H1 (cell line): ENCODE data around the gene PLA2G15. TPM values are rescaled to one million over a fixed set of nuclear protein-coding genes. Genes with fewer than 3 reads are reported as not detected.

ENCODE experiments used
- CTCF ChIA-PET: fragments of 300-600 bp; sonication (Branson Sonifier 250); formaldehyde crosslinking; loops from one replicate; lab custom pipeline; 2021; ENCODE audit not compliant: partially characterized antibody; lab: Charles Lee
- POLR2A ChIA-PET: fragments of 300-600 bp; sonication (Branson Sonifier 250); formaldehyde crosslinking; loops from one replicate; lab custom pipeline; 2021; ENCODE audit warnings: inconsistent platforms; ENCODE audit not compliant: partially characterized antibody; lab: Charles Lee
- DNase-seq, 2 experiments: peaks; one replicate each; pipeline versions ENCODE4 v3.0.0 to v3.0.0-alpha.2; 2010 to 2022; ENCODE audit warnings: low spot score in 2 of 2, low read depth in 1 of 2, mixed read lengths in 1 of 2
- FAIRE-seq: peaks from 2 replicates; lab custom pipeline; 2011; peaks lifted over from hg19 to GRCh38; lab: Jason Lieb, UNC
- H2AFZ ChIP-seq: 2 replicates; pipeline ENCODE4 v1.8.1; 2012; ENCODE audit warnings: low read length, inconsistent platforms
- H2AK5ac ChIP-seq: 2 replicates; pipeline ENCODE4 v1.6.1; 2013; ENCODE audit warnings: low read depth, low read length
- H2BK120ac ChIP-seq: replicated peaks from 2 replicates; pipeline ENCODE3; 2013; ENCODE audit warnings: low read depth, low read length, inconsistent platforms
- H2BK12ac ChIP-seq: 2 replicates; pipeline ENCODE4 v1.6.1; 2013; ENCODE audit warnings: low read depth, low read length
- H2BK15ac ChIP-seq: 2 replicates; pipeline ENCODE4 v1.6.1; 2013; ENCODE audit warnings: low read length
- H2BK20ac ChIP-seq: 2 replicates; pipeline ENCODE4 v1.6.1; 2013; ENCODE audit warnings: low read length
- H2BK5ac ChIP-seq: 2 replicates; pipeline ENCODE4 v1.6.1; 2013; ENCODE audit warnings: low read depth, low read length
- H3K14ac ChIP-seq: 2 replicates; pipeline ENCODE4 v1.6.1; 2013; ENCODE audit warnings: inconsistent platforms; ENCODE audit not compliant: insufficient read length
- H3K18ac ChIP-seq: 2 replicates; pipeline ENCODE4 v1.6.1; 2013; ENCODE audit warnings: low read length; ENCODE audit errors: extremely low read depth
- H3K23ac ChIP-seq: 2 replicates; pipeline ENCODE4 v1.6.1; 2013; ENCODE audit warnings: inconsistent platforms; ENCODE audit not compliant: insufficient read length
- H3K23me2 ChIP-seq: 2 replicates; pipeline ENCODE4 v1.6.1; 2013; ENCODE audit warnings: low read depth, low read length
- H3K27ac ChIP-seq: 2 replicates; pipeline ENCODE4 v1.6.1; 2011; ENCODE audit warnings: low read depth, low read length, inconsistent platforms
- H3K27me3 ChIP-seq, 4 experiments: replicated peaks in 1 of 4; 1 replicate in 1 of 4; 2 replicates in 3 of 4; pipeline versions ENCODE4 v1.6.1 to v1.8.1; 2011 to 2013; ENCODE audit warnings: low read length in 3 of 4, mild to moderate bottlenecking in 3 of 4, inconsistent platforms in 2 of 4, mixed read lengths in 2 of 4, moderate library complexity in 1 of 4; ENCODE audit not compliant: control insufficient read depth in 3 of 4, insufficient read depth in 3 of 4; ENCODE audit errors: extremely low read depth in 1 of 4
- H3K36me3 ChIP-seq, 4 experiments: 2 replicates each; pipeline versions ENCODE4 v1.6.1 to v1.8.1; 2011 to 2013; ENCODE audit warnings: mild to moderate bottlenecking in 4 of 4, low read length in 3 of 4, moderate library complexity in 2 of 4, control low read depth in 1 of 4, inconsistent platforms in 1 of 4; ENCODE audit not compliant: insufficient read depth in 4 of 4, control insufficient read depth in 2 of 4
- H3K4ac ChIP-seq: replicated peaks from 2 replicates; pipeline ENCODE3; 2013; ENCODE audit warnings: low read length, low read depth, mixed read lengths, inconsistent platforms; ENCODE audit not compliant: insufficient read length
- H3K4me1 ChIP-seq, 4 experiments: replicated peaks in 1 of 4; 1 replicate in 1 of 4; 2 replicates in 3 of 4; pipeline versions ENCODE4 v1.6.1 to v1.8.1; 2011 to 2013; ENCODE audit warnings: low read length in 3 of 4, inconsistent platforms in 2 of 4, mixed read lengths in 1 of 4; ENCODE audit not compliant: insufficient read depth in 4 of 4, control insufficient read depth in 3 of 4
- H3K4me2 ChIP-seq, 2 experiments: 2 replicates each; pipeline versions ENCODE4 v1.6.1 to v1.8.1; 2011 to 2013; ENCODE audit warnings: low read depth in 2 of 2, low read length in 2 of 2, control low read depth in 1 of 2, inconsistent platforms in 1 of 2, mild to moderate bottlenecking in 1 of 2; ENCODE audit not compliant: insufficient read depth in 1 of 2
- H3K4me3 ChIP-seq, 4 experiments: fragments of 200-600, 300-600 bp in 1 of 4; sonication (generic), shearing (Covaris generic), sonication (Bioruptor Twin) in 1 of 4; 2 replicates each; pipeline versions ENCODE4 v1.5.1 to v1.8.1; 2011 to 2016; ENCODE audit warnings: low read length in 4 of 4, low read depth in 3 of 4, control low read depth in 2 of 4, inconsistent platforms in 2 of 4, mild to moderate bottlenecking in 2 of 4, mixed read lengths in 1 of 4, moderate library complexity in 1 of 4; ENCODE audit not compliant: insufficient read depth in 2 of 4; ENCODE audit errors: extremely low read depth in 1 of 4
- H3K56ac ChIP-seq: replicated peaks from 2 replicates; pipeline ENCODE3; 2013; ENCODE audit warnings: low read depth, mild to moderate bottlenecking, mixed read lengths, low read length, inconsistent platforms; ENCODE audit not compliant: insufficient read length
- H3K79me1 ChIP-seq: 2 replicates; pipeline ENCODE4 v1.6.1; 2013; ENCODE audit warnings: low read depth, low read length, control low read depth
- H3K79me2 ChIP-seq, 2 experiments: 2 replicates each; pipeline versions ENCODE4 v1.6.1 to v1.8.1; 2012 to 2013; ENCODE audit warnings: low read length in 2 of 2, mild to moderate bottlenecking in 2 of 2, inconsistent platforms in 1 of 2; ENCODE audit not compliant: insufficient read depth in 2 of 2, control insufficient read depth in 1 of 2
- H3K9ac ChIP-seq, 4 experiments: replicated peaks in 1 of 4; 1 replicate in 1 of 4; 2 replicates in 3 of 4; pipeline versions ENCODE4 v1.6.1 to v1.8.1; 2011 to 2013; ENCODE audit warnings: low read depth in 3 of 4, low read length in 3 of 4, control low read depth in 2 of 4, mild to moderate bottlenecking in 2 of 4, moderate library complexity in 2 of 4, inconsistent platforms in 1 of 4; ENCODE audit errors: extremely low read depth in 1 of 4
- H3K9me3 ChIP-seq, 2 experiments: 2 replicates each; pipeline versions ENCODE4 v1.6.1 to v1.8.1; 2012 to 2013; ENCODE audit warnings: mild to moderate bottlenecking in 2 of 2, moderate library complexity in 2 of 2, control low read depth in 1 of 2, inconsistent platforms in 1 of 2, low read depth in 1 of 2, low read length in 1 of 2, mixed read lengths in 1 of 2; ENCODE audit not compliant: insufficient read depth in 2 of 2
- H4K20me1 ChIP-seq, 2 experiments: replicated peaks in 1 of 2; 2 replicates each; pipeline versions ENCODE3 to v1.8.1; 2011 to 2013; ENCODE audit warnings: inconsistent platforms in 2 of 2, low read length in 2 of 2, mild to moderate bottlenecking in 1 of 2; ENCODE audit not compliant: insufficient read depth in 2 of 2, control insufficient read depth in 1 of 2
- H4K5ac ChIP-seq: 2 replicates; pipeline ENCODE4 v1.6.1; 2013; ENCODE audit warnings: low read length, low read depth, mixed read lengths, inconsistent platforms; ENCODE audit not compliant: insufficient read length
- H4K8ac ChIP-seq: 2 replicates; pipeline ENCODE4 v1.8.0; 2013; ENCODE audit warnings: mild to moderate bottlenecking, moderate library complexity, low read length, inconsistent platforms; ENCODE audit not compliant: insufficient read depth; ENCODE audit errors: extremely low read depth
- H4K91ac ChIP-seq: replicated peaks from 2 replicates; pipeline ENCODE3; 2013; ENCODE audit warnings: low read length, mixed read lengths, inconsistent platforms; ENCODE audit not compliant: insufficient read length
- BCL11A ChIP-seq, 2 experiments: IDR thresholded peaks; one replicate each; pipeline ENCODE4 v1.6.1; 2011; ENCODE audit warnings: low read depth in 2 of 2, low read length in 2 of 2, mild to moderate bottlenecking in 2 of 2
- CBX8 ChIP-seq: fragments of 300-800, 300-1000 bp; sonication (generic); IDR thresholded peaks from 2 replicates; pipeline ENCODE4 v1.7.1; 2016; ENCODE audit warnings: low read depth, low read length, borderline replicate concordance
- GTF2F1 ChIP-seq: IDR thresholded peaks from 2 replicates; pipeline ENCODE4 v1.6.1; 2012; ENCODE audit warnings: low read depth, low read length, improper control_type of control experiment, borderline replicate concordance
- HDAC2 ChIP-seq, 2 experiments: fragments of 300-600 bp in 1 of 2; sonication (generic) in 1 of 2; IDR thresholded peaks; 2 replicates each; pipeline ENCODE4 v1.6.1; 2011 to 2012; ENCODE audit warnings: low read depth in 2 of 2, low read length in 2 of 2, mild to moderate bottlenecking in 2 of 2, moderate library complexity in 2 of 2, borderline replicate concordance in 1 of 2, inconsistent platforms in 1 of 2
- POLR2A ChIP-seq, 2 experiments: IDR thresholded peaks; 1 replicate in 1 of 2; 2 replicates in 1 of 2; pipeline ENCODE4 v1.6.1; 2011; ENCODE audit warnings: low read depth in 2 of 2, low read length in 2 of 2, mild to moderate bottlenecking in 2 of 2; ENCODE audit errors: control extremely low read depth in 1 of 2
- POLR2AphosphoS5 ChIP-seq: IDR thresholded peaks from 2 replicates; pipeline ENCODE4 v1.6.1; 2011; ENCODE audit warnings: low read depth, low read length
- POU5F1 ChIP-seq: IDR thresholded peaks from 2 replicates; pipeline ENCODE4 v1.6.1; 2011; ENCODE audit warnings: low read depth, mild to moderate bottlenecking, low read length, moderate library complexity
- RNF2 ChIP-seq: fragments of 200-900, 300-1000 bp; sonication (generic); IDR thresholded peaks from 2 replicates; pipeline ENCODE4 v1.7.1; 2016; ENCODE audit warnings: borderline replicate concordance, low read depth, mild to moderate bottlenecking, antibody characterized with exemption, low read length; ENCODE audit not compliant: poor library complexity, severe bottlenecking; ENCODE audit errors: missing control alignments
- RXRA ChIP-seq: IDR thresholded peaks from 2 replicates; pipeline ENCODE4 v1.6.1; 2011; ENCODE audit warnings: low read depth, mild to moderate bottlenecking, low read length, moderate library complexity; ENCODE audit not compliant: insufficient read depth
- SAP30 ChIP-seq: fragments of 300-600 bp; sonication (generic); IDR thresholded peaks from 2 replicates; pipeline ENCODE4 v1.7.1; 2012; ENCODE audit warnings: low read length, moderate library complexity, mild to moderate bottlenecking, inconsistent platforms; ENCODE audit not compliant: insufficient read depth, insufficient replicate concordance
- SIX5 ChIP-seq: IDR thresholded peaks from 2 replicates; pipeline ENCODE4 v1.6.1; 2011; ENCODE audit warnings: mild to moderate bottlenecking, low read depth, low read length
- WGBS, 2 experiments: shearing (Covaris generic) in 1 of 2; methylation state at CpG; one replicate each; pipeline versions ENCODE4 v1.1.6 to v1.1.7; 2013 to 2015; ENCODE audit warnings: low lambda C conversion rate in 2 of 2, mixed read lengths in 2 of 2, inconsistent platforms in 1 of 2, low coverage in 1 of 2, missing lambda C conversion rate in 1 of 2; ENCODE audit not compliant: insufficient replicate concordance in 2 of 2, insufficient coverage in 1 of 2, insufficient read length in 1 of 2; ENCODE audit errors: extremely low coverage in 1 of 2, missing lambda C conversion rate in 1 of 2; 5-methylcytosine and 5-hydroxymethylcytosine counted together
- polyA plus RNA-seq, 7 experiments: library from polyadenylated mRNA; depleted of rRNA in 3 of 7; stranded (reverse) in 5 of 7; unstranded in 2 of 7; fragments of >200 nt in 5 of 7; fragments of 200-250 nt in 2 of 7; gene quantifications; 1 replicate in 5 of 7; 2 replicates in 1 of 7; 4 replicates in 1 of 7; pipeline versions ENCODE4 v1.2.1 to v1.2.3, GENCODE V29; 2011 to 2013; ENCODE audit warnings: missing spikeins in 2 of 7, mixed read lengths in 2 of 7
- total RNA-seq: library from RNA; stranded (reverse); fragmentation: NEBNext Ultra II Directional; extraction: Animal tissue kit (Norgen Biotek cat#: 25700); gene quantifications from 2 replicates; pipeline ENCODE4 v1.2.1, GENCODE V29; 2021
- TF ChIP-seq, protein P1 (sequence below): IDR thresholded peaks from 2 replicates; pipeline ENCODE4 v1.6.1; 2011; ENCODE audit warnings: low read length, improper control_type of control experiment

The PLA2G15 gene
- total and polyA plus RNA-seq, 2 of the 8 experiments (the other 6 are each of a cell fraction or from before 2014, with no cell fraction given): 11.2 to 12.0 TPM

- no peak overlapping the region for H3K14ac ChIP-seq
- no peak overlapping the region for H4K8ac ChIP-seq
- no peaks in the 10 kb centered on the region for H3K27me3 ChIP-seq
- no peak overlapping the region for H3K4me3 ChIP-seq
- peaks cover 12% of the 10 kb centered on the region for H3K79me1 ChIP-seq
- no peak overlapping the region for H3K27ac ChIP-seq
- no peak overlapping the region for H3K23ac ChIP-seq
- no peak overlapping the region for H2AFZ ChIP-seq
- FAIRE-seq (no peak), DNase-seq (no peak)
- ChIA-PET CTCF (interaction anchor here (1.1 to 8.5 kb wide), 8 partner anchors 10 to 56 kb away, joined by 4 to 63 read pairs (median 7); partner anchors contain the start of gene SLC7A6), POLR2A (interaction anchor here (1.1 to 1.5 kb wide), 2 partner anchors 22 to 37 kb away, joined by 3 to 5 read pairs; partner anchors contain the start of gene ESRP2)
- H2BK5ac ChIP-seq: no peak overlapping the region
- no peaks in the 10 kb centered on the region for H4K20me1 ChIP-seq
- no peak overlapping the region for H3K56ac ChIP-seq
- no peak overlapping the region for H2BK120ac ChIP-seq
- H2BK12ac ChIP-seq: no peak overlapping the region
- peaks cover 0 to 20% of the 10 kb centered on the region in 2 experiments; a peak in 2 of 4 replicates for H3K79me2 ChIP-seq
- no peak overlapping the region for H2BK15ac ChIP-seq
- no peak overlapping the region for H3K4ac ChIP-seq
- no peak overlapping the region for H3K4me2 ChIP-seq
- no peaks in the 10 kb centered on the region for H3K9me3 ChIP-seq
- no peak overlapping the region for H4K91ac ChIP-seq
- WGBS, 2 experiments: 88% methylated on average over 5 of the region's 5 CpGs; no CpG with 5 or more reads in 1 of the 2 experiments
- no peak overlapping the region for H4K5ac ChIP-seq
- H3K18ac ChIP-seq: no peak overlapping the region
- no peaks in the 10 kb centered on the region for H3K23me2 ChIP-seq
- no peak overlapping the region for H2AK5ac ChIP-seq
- no peak overlapping the region for H2BK20ac ChIP-seq
- peaks cover 0 to 2% (median 0%) of the 10 kb centered on the region in 4 experiments; a peak in 2 of 8 replicates for H3K36me3 ChIP-seq
- H3K9ac ChIP-seq: no peak overlapping the region
- H3K4me1 ChIP-seq: no peaks in the 10 kb centered on the region
- TF ChIP-seq SIX5: no peak
- TF ChIP-seq BCL11A (IDR thresholded peaks at IDR 0.05; ENCODE audit: low read depth in 2 of 2, low read length in 2 of 2): no peak
- no peak for TF ChIP-seq GTF2F1
- no peak for TF ChIP-seq POLR2AphosphoS5
- TF ChIP-seq, protein P1, sequence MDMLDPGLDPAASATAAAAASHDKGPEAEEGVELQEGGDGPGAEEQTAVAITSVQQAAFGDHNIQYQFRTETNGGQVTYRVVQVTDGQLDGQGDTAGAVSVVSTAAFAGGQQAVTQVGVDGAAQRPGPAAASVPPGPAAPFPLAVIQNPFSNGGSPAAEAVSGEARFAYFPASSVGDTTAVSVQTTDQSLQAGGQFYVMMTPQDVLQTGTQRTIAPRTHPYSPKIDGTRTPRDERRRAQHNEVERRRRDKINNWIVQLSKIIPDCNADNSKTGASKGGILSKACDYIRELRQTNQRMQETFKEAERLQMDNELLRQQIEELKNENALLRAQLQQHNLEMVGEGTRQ: no peak
- TF ChIP-seq RNF2: no peak
- no peak for TF ChIP-seq SAP30
- no peak for TF ChIP-seq CBX8
- TF ChIP-seq HDAC2 (IDR thresholded peaks at IDR 0.05; ENCODE audit: borderline replicate concordance in 1 of 2, low read depth in 2 of 2, low read length in 2 of 2): no peak
- no peak for TF ChIP-seq RXRA
- no peak for TF ChIP-seq POU5F1
- no peak for TF ChIP-seq POLR2A (IDR thresholded peaks at IDR 0.05; ENCODE audit: control extremely low read depth in 1 of 2, low read depth in 2 of 2, low read length in 2 of 2)
Observed at GRCh38 chr16:68273459-68273858, 28.3 kb downstream of the PLA2G15 start.
